ENCODE results near the gene TWSG1. TPM values are rescaled to one million over a fixed set of nuclear protein-coding genes. Genes with fewer than 3 reads are reported as not detected.
"Not testable (repeated sequence)": the region's sequence is repeated elsewhere in the genome, so short reads cannot be mapped to it uniquely, and the experiment has no call there.

The TWSG1 gene
- total and polyA plus RNA-seq, 5 donors, result 9.9 to 19.2 (median 14.2) TPM

- ATAC-seq, result no peak
Measured at GRCh38 chr18:9437021-9437437, 102.5 kb downstream of the TWSG1 start.

GRCh38 chr18:9437672-9438071, 103.1 kb downstream of the TWSG1 start:
- Histone ChIP-seq H3K4me1 (ENCODE audit: control insufficient read depth, insufficient read depth, low read length) (no peaks in the 10 kb centered on the region), H3K9me3 (ENCODE audit: control insufficient read depth, low read length) (no peaks in the 10 kb centered on the region), H3K27me3 (ENCODE audit: control insufficient read depth, insufficient read depth) (no peaks in the 10 kb centered on the region), H3K4me3 (ENCODE audit: low read length) (no peak overlapping the region), H3K27ac (ENCODE audit: low read length) (no peak overlapping the region)
- DNase-seq, result no peak
- intact Hi-C loops (cut with DNase I), result no loop called here
- ATAC-seq, result no peak
- 94% methylated on average over 4 of the region's 4 CpGs for WGBS

More at GRCh38 chr18:9437021-9437437, 102.5 kb downstream of the TWSG1 start:
- Histone ChIP-seq H3K27ac (ENCODE audit: low read length) (no peak overlapping the region), H3K9me3 (ENCODE audit: control insufficient read depth, low read length) (no peaks in the 10 kb centered on the region), H3K4me1 (ENCODE audit: control insufficient read depth, insufficient read depth, low read length) (no peaks in the 10 kb centered on the region), H3K4me3 (ENCODE audit: low read length) (no peak overlapping the region), H3K27me3 (ENCODE audit: control insufficient read depth, insufficient read depth) (no peaks in the 10 kb centered on the region)
- intact Hi-C loops (cut with DNase I), result no loop called here
- no peak for DNase-seq
- WGBS, result 33% methylated on average over 5 of the region's 5 CpGs

- DNase-seq (no peak), ATAC-seq (no peak)
- no peaks in the 10 kb centered on the region for H3K27me3 ChIP-seq (ENCODE audit: control insufficient read depth, insufficient read depth)
- no peaks in the 10 kb centered on the region for H3K4me1 ChIP-seq (ENCODE audit: control insufficient read depth, insufficient read depth, low read length)
- intact Hi-C loops (cut with DNase I), result no loop called here
- 88% methylated on average over 3 of the region's 3 CpGs for WGBS
- H3K9me3 ChIP-seq (ENCODE audit: control insufficient read depth, low read length), result no peaks in the 10 kb centered on the region
- no peak overlapping the region for H3K27ac ChIP-seq (ENCODE audit: low read length)
- no peak overlapping the region for H3K4me3 ChIP-seq (ENCODE audit: low read length)
Measured at GRCh38 chr18:9441061-9441460, 106.5 kb downstream of the TWSG1 start.

GRCh38 chr18:9444549-9444948, 110.0 kb downstream of the TWSG1 start:
- H3K4me1 ChIP-seq (ENCODE audit: control insufficient read depth, insufficient read depth, low read length), result no peaks in the 10 kb centered on the region
- 93% methylated on average over 3 of the region's 3 CpGs for WGBS
- H3K9me3 ChIP-seq (ENCODE audit: control insufficient read depth, low read length), result peaks cover 3% of the 10 kb centered on the region
- DNase-seq, result no peak
- H3K27me3 ChIP-seq (ENCODE audit: control insufficient read depth, insufficient read depth), result no peaks in the 10 kb centered on the region
- H3K4me3 ChIP-seq (ENCODE audit: low read length), result no peak overlapping the region
- no peak for ATAC-seq
- H3K27ac ChIP-seq (ENCODE audit: low read length), result no peak overlapping the region
- intact Hi-C loops (cut with DNase I), result no loop called here

- no peak overlapping the region for H3K27ac ChIP-seq (ENCODE audit: low read length)
- DNase-seq, result no peak
- no peaks in the 10 kb centered on the region for H3K27me3 ChIP-seq (ENCODE audit: control insufficient read depth, insufficient read depth)
- WGBS, result 89% methylated on average over 5 of the region's 5 CpGs
- ATAC-seq, result no peak
- intact Hi-C loops (cut with DNase I), result no loop called here
- no peak overlapping the region for H3K4me3 ChIP-seq (ENCODE audit: low read length)
- H3K9me3 ChIP-seq (ENCODE audit: control insufficient read depth, low read length), result peaks cover 3% of the 10 kb centered on the region
- H3K4me1 ChIP-seq (ENCODE audit: control insufficient read depth, insufficient read depth, low read length), result no peaks in the 10 kb centered on the region
Measured at GRCh38 chr18:9446839-9447238, 112.3 kb downstream of the TWSG1 start.

- no peak overlapping the region for H3K4me3 ChIP-seq (ENCODE audit: low read length)
- no peaks in the 10 kb centered on the region for H3K4me1 ChIP-seq (ENCODE audit: control insufficient read depth, insufficient read depth, low read length)
- no peak overlapping the region for H3K27ac ChIP-seq (ENCODE audit: low read length)
- no peak for ATAC-seq
- DNase-seq, result no peak
- H3K27me3 ChIP-seq (ENCODE audit: control insufficient read depth, insufficient read depth), result no peaks in the 10 kb centered on the region
- intact Hi-C loops (cut with DNase I), result no loop called here
- 93% methylated on average over 7 of the region's 7 CpGs for WGBS
- peaks cover 3% of the 10 kb centered on the region for H3K9me3 ChIP-seq (ENCODE audit: control insufficient read depth, low read length)
Measured at GRCh38 chr18:9447334-9447733, 112.8 kb downstream of the TWSG1 start.

GRCh38 chr18:9449600-9450414, 115.2 kb downstream of the TWSG1 start:
- ATAC-seq (no peak), DNase-seq (no peak)
- Histone ChIP-seq H3K4me1 (ENCODE audit: control insufficient read depth, insufficient read depth, low read length) (no peaks in the 10 kb centered on the region), H3K27ac (ENCODE audit: low read length) (no peak overlapping the region), H3K4me3 (ENCODE audit: low read length) (no peak overlapping the region), H3K27me3 (ENCODE audit: control insufficient read depth, insufficient read depth) (no peaks in the 10 kb centered on the region), H3K9me3 (ENCODE audit: control insufficient read depth, low read length) (peaks cover 3% of the 10 kb centered on the region)
- 69% methylated on average over 12 of the region's 12 CpGs for WGBS
- intact Hi-C loops (cut with DNase I), result no loop called here

GRCh38 chr18:9450920-9451319, 116.3 kb downstream of the TWSG1 start:
- H3K27ac ChIP-seq (ENCODE audit: low read length); DNase-seq; ATAC-seq; H3K27me3 ChIP-seq (ENCODE audit: control insufficient read depth, insufficient read depth); H3K4me3 ChIP-seq (ENCODE audit: low read length); H3K4me1 ChIP-seq (ENCODE audit: control insufficient read depth, insufficient read depth, low read length); H3K9me3 ChIP-seq (ENCODE audit: control insufficient read depth, low read length); intact Hi-C loops (cut with DNase I): not testable (repeated sequence)
- 94% methylated on average over 7 of the region's 7 CpGs for WGBS

Other genes with a start within 250 kb of the TWSG1 start
- gene NDUFV2, start 232.1 kb upstream of the TWSG1 start, total RNA-seq, result 100 to 1,000 TPM; 283 to 340 (median 304) TPM
- gene NDUFV2, start 232.1 kb upstream of the TWSG1 start, polyA plus RNA-seq, result 767 TPM
- 10 to 100 TPM; 47.3 to 59.6 (median 51.3) TPM for gene ANKRD12, start 198.0 kb upstream of the TWSG1 start, total RNA-seq
- gene ANKRD12, start 198.0 kb upstream of the TWSG1 start, polyA plus RNA-seq, result 7.3 TPM
- 10 to 100 TPM; 44.9 to 57.5 (median 48.6) TPM for gene RALBP1, start 140.7 kb downstream of the TWSG1 start, total RNA-seq
- gene RALBP1, start 140.7 kb downstream of the TWSG1 start, polyA plus RNA-seq, result 32.4 TPM